Uterus (tissue), 2 donors: ENCODE data around the gene ZNF484.

ENCODE experiments used
- CTCF ChIP-seq, 4 experiments: fragments of 200-600 bp in 2 of 4; fragments of 450-650 bp in 2 of 4; sonication (generic) in 2 of 4; IDR thresholded peaks; one replicate each; pipeline ENCODE4 v1.5.1; 2016 to 2019; ENCODE audit warnings: antibody characterized with exemption in 4 of 4, mild to moderate bottlenecking in 2 of 4, moderate library complexity in 1 of 4
- POLR2A ChIP-seq, 2 donors: fragments of 450-650 bp; IDR thresholded peaks; one replicate each; pipeline ENCODE4 v1.6.1; 2016; ENCODE audit warnings: antibody characterized with exemption in 2 of 2, mild to moderate bottlenecking in 1 of 2, moderate library complexity in 1 of 2

GRCh38 chr9:92820964-92821363 is 56.9 kb downstream of the ZNF484 start:
- TF ChIP-seq CTCF (IDR thresholded peaks at IDR 0.05) (no peak), POLR2A (IDR thresholded peaks at IDR 0.05) (no peak)
